ENCODE results near the gene ACTL7B. TPM values are rescaled to one million over a fixed set of nuclear protein-coding genes. Genes with fewer than 3 reads are reported as not detected.
"Not testable (repeated sequence)": the region's sequence is repeated elsewhere in the genome, so short reads cannot be mapped to it uniquely, and the experiment has no call there.

Gene ACTL7B
- not detected for polyA plus RNA-seq (ENCODE audit: insufficient read length in 4 of 4)

- no peak for DNase-seq (ENCODE audit: low read depth in 4 of 4, low spot score in 2 of 4)
These were observed at the start of gene ACTL7B for GRCh38 chr9:108855888-108856287. ACTL7B (minus strand) TSS chr9:108855986; CDS start chr9:108855930, 56 bp downstream.

- no peak for DNase-seq (ENCODE audit: low read depth in 4 of 4, low spot score in 2 of 4)
These were observed 49.7 kb upstream of the ACTL7B start for GRCh38 chr9:108905494-108905893.

GRCh38 chr9:108904161-108904560 lies 48.4 kb upstream of the ACTL7B start:
- no peak for DNase-seq (ENCODE audit: low read depth in 4 of 4, low spot score in 2 of 4)

- no peak for DNase-seq (ENCODE audit: low read depth in 4 of 4, low spot score in 2 of 4)
These were observed 47.8 kb upstream of the ACTL7B start for GRCh38 chr9:108903420-108904103.

- DNase-seq (ENCODE audit: low read depth in 4 of 4, low spot score in 2 of 4), result no peak
These were observed 44.4 kb upstream of the ACTL7B start for GRCh38 chr9:108900176-108900575.

GRCh38 chr9:108899023-108899695 lies 43.4 kb upstream of the ACTL7B start:
- DNase-seq (ENCODE audit: low read depth in 4 of 4, low spot score in 2 of 4), result not testable (repeated sequence)

- no peak for DNase-seq (ENCODE audit: low read depth in 4 of 4, low spot score in 2 of 4)
These were observed 41.7 kb upstream of the ACTL7B start for GRCh38 chr9:108897324-108898096.

- DNase-seq (ENCODE audit: low read depth in 4 of 4, low spot score in 2 of 4), result no peak
These were observed 38.6 kb upstream of the ACTL7B start for GRCh38 chr9:108894225-108894997.

GRCh38 chr9:108889649-108890067 lies 33.9 kb upstream of the ACTL7B start:
- DNase-seq (ENCODE audit: low read depth in 4 of 4, low spot score in 2 of 4), result no peak

- not testable (repeated sequence) for DNase-seq (ENCODE audit: low read depth in 4 of 4, low spot score in 2 of 4)
These were observed 30.9 kb upstream of the ACTL7B start for GRCh38 chr9:108886594-108887271.

GRCh38 chr9:108885643-108886348 lies 30.0 kb upstream of the ACTL7B start:
- peak in 2 of 4 donors; percentile 7 to 12 for DNase-seq (ENCODE audit: low read depth in 4 of 4, low spot score in 2 of 4)

- DNase-seq (ENCODE audit: low read depth in 4 of 4, low spot score in 2 of 4), result no peak
These were observed 28.9 kb upstream of the ACTL7B start for GRCh38 chr9:108884701-108885100.

GRCh38 chr9:108883085-108883484 lies 27.3 kb upstream of the ACTL7B start:
- no peak for DNase-seq (ENCODE audit: low read depth in 4 of 4, low spot score in 2 of 4)

- no peak for DNase-seq (ENCODE audit: low read depth in 4 of 4, low spot score in 2 of 4)
These were observed 26.5 kb upstream of the ACTL7B start for GRCh38 chr9:108882052-108882888.

GRCh38 chr9:108880738-108881316 lies 25.0 kb upstream of the ACTL7B start:
- no peak for DNase-seq (ENCODE audit: low read depth in 4 of 4, low spot score in 2 of 4)

- no peak for DNase-seq (ENCODE audit: low read depth in 4 of 4, low spot score in 2 of 4)
These were observed 21.7 kb upstream of the ACTL7B start for GRCh38 chr9:108877524-108877923.

GRCh38 chr9:108876425-108876824 lies 20.6 kb upstream of the ACTL7B start:
- no peak for DNase-seq (ENCODE audit: low read depth in 4 of 4, low spot score in 2 of 4)

Data from left renal cortex interstitium (tissue), 4 donors.